ENCODE measurements around the gene ATP13A1.

ATP13A1 gene

DNA sequence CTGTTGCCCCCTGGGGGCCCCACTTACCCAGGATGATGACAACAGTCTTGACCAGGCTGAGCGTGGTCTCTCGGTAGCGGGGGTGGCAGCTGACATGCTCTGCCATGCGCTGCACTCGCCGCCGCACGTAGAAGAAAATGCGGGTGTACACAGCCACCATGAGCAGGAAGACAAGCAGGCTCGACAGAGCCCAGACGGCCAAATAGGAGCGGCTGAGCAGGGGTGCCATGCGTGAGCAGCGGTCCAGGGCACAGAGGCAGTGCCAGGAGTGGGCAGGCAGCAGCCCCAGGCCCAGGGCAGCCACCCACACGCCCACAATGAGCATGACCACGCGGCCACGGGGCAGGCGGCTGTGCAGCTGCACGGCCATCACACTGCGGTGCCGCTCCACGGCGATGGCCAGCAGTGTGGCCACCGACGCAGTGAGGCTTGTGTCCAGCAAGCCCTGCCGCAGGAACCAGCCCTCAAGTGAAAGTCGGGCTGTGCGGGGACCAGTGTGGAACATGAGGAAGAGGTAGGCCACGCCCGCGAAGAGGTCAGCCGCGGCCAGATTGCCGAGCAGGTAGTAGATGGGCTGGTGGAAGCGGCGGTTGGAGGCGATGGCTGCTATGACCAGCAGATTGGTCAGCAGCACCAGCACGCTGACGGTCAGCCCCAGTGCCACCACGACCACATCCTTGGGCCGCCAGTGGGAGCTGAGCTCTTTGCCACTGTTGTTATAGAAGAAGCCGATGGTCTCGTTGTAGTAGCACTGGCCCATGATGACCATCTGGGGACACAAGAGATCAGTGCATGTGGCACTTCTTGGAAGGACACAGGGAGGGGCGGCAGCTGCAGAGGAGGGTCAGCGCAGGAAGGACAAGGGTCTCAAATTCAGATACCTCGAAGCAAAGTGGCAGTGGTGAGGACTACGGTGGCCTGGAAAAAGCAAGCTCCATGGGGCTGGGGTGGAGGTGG lies 36.7 kb downstream of the ATP13A1 start:
- TF ChIP-seq, protein P1, sequence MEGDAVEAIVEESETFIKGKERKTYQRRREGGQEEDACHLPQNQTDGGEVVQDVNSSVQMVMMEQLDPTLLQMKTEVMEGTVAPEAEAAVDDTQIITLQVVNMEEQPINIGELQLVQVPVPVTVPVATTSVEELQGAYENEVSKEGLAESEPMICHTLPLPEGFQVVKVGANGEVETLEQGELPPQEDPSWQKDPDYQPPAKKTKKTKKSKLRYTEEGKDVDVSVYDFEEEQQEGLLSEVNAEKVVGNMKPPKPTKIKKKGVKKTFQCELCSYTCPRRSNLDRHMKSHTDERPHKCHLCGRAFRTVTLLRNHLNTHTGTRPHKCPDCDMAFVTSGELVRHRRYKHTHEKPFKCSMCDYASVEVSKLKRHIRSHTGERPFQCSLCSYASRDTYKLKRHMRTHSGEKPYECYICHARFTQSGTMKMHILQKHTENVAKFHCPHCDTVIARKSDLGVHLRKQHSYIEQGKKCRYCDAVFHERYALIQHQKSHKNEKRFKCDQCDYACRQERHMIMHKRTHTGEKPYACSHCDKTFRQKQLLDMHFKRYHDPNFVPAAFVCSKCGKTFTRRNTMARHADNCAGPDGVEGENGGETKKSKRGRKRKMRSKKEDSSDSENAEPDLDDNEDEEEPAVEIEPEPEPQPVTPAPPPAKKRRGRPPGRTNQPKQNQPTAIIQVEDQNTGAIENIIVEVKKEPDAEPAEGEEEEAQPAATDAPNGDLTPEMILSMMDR (conservative IDR thresholded peaks at IDR 0.05; ENCODE audit: low read length) = no peak
- H3K4me3 ChIP-seq (ENCODE audit: low read length) = no peak overlapping the region
- DNase-seq (ENCODE audit: low read depth) = no peak

- no peak for DNase-seq (ENCODE audit: low read depth)
- TF ChIP-seq, protein P1 (conservative IDR thresholded peaks at IDR 0.05; ENCODE audit: low read length) = no peak
Observed at GRCh38 chr19:19624032-19624570, 39.4 kb downstream of the ATP13A1 start.

GRCh38 chr19:19623383-19623782 lies 40.1 kb downstream of the ATP13A1 start:
- H3K4me3 ChIP-seq (ENCODE audit: low read length) = no peak overlapping the region
- no peak for DNase-seq (ENCODE audit: low read depth)

More at GRCh38 chr19:19624032-19624570, 39.4 kb downstream of the ATP13A1 start:
- H3K4me3 ChIP-seq (ENCODE audit: low read length) = no peak overlapping the region

DNA sequence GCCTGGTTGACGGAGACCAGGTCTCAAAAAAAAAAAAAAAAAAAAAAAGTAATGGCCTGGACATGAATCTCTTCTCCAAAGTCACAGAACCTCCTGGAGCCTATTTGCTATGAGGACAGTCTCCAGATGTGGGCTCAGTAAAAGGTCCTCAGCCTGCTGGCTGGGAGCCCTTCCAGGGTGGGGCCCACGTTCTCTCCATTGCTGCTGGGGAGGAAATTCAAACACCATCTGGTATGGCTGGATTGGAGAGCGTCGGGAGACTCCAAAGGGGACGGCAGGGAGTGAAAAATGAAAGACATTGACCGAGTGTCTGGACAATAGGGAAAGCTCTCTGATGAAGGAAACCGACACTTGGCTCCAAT lies 43.6 kb downstream of the ATP13A1 start:
- TF ChIP-seq, protein P1 (conservative IDR thresholded peaks at IDR 0.05; ENCODE audit: low read length) = no peak
- no peak overlapping the region for H3K4me3 ChIP-seq (ENCODE audit: low read length)
- DNase-seq (ENCODE audit: low read depth) = no peak

More at GRCh38 chr19:19623383-19623782, 40.1 kb downstream of the ATP13A1 start:
- TF ChIP-seq, protein P1 (conservative IDR thresholded peaks at IDR 0.05; ENCODE audit: low read length) = no peak

- DNase-seq (ENCODE audit: low read depth) = no peak
- TF ChIP-seq, protein P1 (conservative IDR thresholded peaks at IDR 0.05; ENCODE audit: low read length) = no peak
- H3K4me3 ChIP-seq (ENCODE audit: low read length) = peak overlapping the region; percentile 62
Observed at GRCh38 chr19:19619181-19619848, 44.2 kb downstream of the ATP13A1 start.

DNA sequence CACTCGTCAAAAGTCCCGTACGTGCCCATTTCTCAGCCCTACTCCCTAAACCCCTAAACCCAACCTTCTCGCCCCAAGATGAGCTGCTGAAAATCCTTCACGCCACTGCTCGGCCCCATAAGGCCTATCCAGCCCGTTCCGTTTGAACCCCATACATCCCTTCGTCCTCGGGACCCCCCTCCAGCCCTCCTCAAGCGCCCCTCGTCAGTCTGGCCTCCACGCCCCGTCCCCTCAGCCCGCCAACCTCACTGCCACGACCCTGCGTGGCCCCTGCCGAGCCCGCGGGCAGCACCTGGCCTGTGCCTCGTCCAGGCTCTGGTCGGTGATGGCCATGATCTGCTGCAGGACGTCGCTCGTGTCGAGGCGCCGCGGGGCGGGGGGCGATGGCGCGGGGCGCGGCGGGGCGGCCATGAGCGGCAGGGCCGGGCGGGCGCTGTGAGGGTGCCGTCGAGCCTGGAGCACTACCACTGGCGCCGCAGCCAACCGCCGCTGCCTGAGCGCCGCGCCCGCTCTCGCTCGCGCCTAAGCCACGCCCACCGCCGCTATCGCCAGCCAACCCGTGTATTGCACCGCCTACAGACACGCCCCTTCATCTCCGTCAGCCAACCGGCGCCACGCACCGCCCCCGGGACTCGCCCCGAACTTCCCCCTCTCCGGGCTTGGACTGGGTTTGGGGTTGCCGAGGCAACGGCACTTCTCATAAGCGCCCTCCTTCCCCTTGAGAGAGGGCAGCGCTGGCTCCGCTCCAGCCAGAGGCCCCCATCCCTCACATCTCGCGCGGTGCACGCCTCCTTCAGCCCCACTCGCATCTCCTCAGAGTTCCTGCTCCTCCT lies 45.0 kb downstream of the ATP13A1 start, which contains the start of gene PBX4:
TSS of gene PBX4 (minus strand) at position 469 of the 833 bp plus-strand sequence. CDS start at position 411, 58 bp downstream.
- H3K4me3 ChIP-seq (ENCODE audit: low read length) = peak within 1 kb of the TSS; percentile 68
- peak; percentile 89 for DNase-seq (ENCODE audit: low read depth)
- TF ChIP-seq, protein P1 (conservative IDR thresholded peaks at IDR 0.05; ENCODE audit: low read length) = no peak

All from AG10803 (cell line).